Measurements from ENCODE around the gene SLC18A3.

SLC18A3 gene

DNA sequence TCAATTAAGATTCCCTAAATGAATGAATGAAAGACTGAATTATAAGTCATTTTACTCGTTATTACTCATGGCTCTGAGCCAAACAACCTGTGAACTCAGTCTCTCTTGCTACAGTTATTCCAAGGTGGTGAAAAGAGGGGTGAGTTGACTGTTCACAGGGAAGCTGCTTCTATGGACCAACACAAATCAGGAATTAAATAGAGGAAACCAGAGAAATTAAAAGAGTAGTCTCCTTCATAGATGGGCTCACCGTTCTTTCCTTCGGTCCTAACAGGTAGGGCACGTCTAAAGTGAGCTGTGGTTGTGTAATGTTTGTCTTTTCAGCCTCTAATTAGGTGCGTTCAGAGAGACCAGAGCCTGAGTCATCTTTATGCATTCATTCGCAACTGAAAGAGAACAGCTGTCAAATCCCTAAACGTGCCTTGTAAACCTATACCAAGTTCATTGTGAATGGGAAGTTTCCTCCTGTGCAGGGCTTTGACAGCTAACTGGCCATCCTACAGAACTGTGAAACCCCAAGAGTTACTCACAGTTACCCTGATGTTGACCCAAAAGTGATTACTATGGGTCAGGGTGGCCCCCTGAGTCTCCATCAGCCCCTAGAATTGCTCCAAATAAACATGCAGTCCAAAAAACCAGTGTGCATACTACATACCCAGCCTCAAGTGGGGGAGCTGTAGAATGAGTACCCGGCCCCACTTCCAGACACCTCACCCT lies 51.2 kb downstream of the SLC18A3 start:
- CTCF ChIA-PET, result interaction anchor here (1.4 kb wide), 1 partner anchor 68 kb away, joined by 4 read pairs; no protein-coding TSS in a partner anchor
- peak; percentile 3 for DNase-seq (ENCODE audit: extremely low spot score)
- TF ChIP-seq CTCF (IDR thresholded peaks at IDR 0.05; ENCODE audit: control extremely low read depth, extremely low read depth, low read depth, missing control alignments), result no peak
- POLR2A ChIA-PET, result no interaction called here

Data from GM10248 (cell line).